Fibroblast of skin of left biceps (primary cell): ENCODE measurements around the gene RBM7.

Experiments
- DNase-seq, 2 experiments: peaks; one replicate each; pipeline ENCODE4 v3.0.0-alpha.2; 2013; ENCODE audit warnings: low read depth in 2 of 2

The RBM7 gene

DNA sequence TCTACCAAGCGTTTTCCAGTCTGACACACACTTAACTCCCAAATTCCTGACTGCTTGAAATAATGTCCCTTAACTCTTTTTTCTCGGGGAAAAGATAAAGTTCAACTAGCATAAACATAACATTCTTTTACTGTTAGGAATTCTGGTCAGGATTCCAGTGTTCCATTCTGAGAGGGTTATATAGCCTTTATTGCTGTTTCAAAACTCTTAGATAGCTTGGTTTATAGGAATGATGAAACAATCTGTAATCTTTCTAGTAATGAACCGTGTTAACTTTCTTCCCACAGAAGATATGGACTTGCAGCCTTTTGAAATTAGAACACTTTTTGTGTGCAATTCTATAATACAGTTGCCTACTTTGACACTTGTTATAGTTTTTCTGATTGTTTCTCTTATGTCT lies 47.4 kb downstream of the RBM7 start:
- peak; percentile 74 to 77 for DNase-seq

DNA sequence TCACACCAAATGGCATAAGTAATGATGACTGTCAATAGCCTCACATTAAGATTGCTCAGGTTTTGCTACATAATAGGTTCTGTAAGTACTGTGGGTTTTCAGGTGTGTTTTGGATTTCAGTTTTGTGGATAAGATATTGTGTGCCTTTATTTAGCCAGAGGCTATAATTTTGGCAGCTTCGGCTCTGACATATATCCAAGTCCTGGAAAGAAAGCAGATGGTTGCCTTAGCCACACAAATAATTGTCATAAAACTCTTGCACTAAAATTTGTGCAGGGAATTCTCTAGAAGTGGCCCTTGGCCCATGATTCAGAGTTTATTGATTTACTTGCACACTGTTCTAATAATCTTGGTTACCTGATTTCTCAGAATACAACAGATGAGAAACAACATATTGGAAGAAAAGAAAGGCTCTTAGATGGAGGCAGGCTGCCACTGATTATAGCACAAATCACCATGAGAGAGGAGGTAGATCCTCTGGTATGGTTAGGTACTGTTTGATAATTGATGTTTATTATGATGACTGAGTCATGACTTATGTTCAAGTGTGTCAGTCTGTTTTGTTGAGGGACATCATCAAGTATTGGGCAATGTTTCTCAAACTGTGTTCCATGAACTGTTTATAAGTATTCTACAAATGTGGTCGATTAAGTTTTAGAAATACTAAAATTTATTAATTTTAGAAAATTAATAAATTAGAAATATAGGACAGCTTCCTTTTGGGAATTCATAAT lies 48.5 kb downstream of the RBM7 start:
- DNase-seq: no peak

DNA sequence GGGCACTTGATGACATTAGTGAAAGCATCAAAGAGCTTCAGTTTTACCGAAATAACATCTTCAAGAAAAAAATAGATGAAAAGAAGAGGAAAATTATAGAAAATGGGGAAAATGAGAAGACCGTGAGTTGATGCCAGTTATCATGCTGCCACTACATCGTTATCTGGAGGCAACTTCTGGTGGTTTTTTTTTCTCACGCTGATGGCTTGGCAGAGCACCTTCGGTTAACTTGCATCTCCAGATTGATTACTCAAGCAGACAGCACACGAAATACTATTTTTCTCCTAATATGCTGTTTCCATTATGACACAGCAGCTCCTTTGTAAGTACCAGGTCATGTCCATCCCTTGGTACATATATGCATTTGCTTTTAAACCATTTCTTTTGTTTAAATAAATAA lies 49.4 kb downstream of the RBM7 start:
- no peak for DNase-seq

DNA sequence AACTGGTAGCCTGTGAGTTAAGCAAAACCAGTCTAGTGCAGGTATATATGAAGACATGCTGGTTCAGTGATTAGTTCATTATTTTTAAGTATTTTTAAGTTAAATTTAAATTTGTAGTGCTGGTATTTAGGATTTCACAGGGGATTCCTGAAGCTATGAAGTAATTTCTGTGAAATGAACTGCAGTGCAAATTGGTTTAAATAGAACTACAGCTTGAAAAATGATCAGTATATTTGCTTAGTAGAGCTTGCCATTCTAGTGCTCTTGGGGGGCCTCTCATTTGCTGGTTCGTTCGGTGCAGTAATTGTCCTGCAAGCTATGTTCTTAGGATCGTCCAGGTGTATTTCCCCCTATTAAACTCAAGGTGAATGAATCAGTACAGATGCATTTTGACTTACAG lies 51.9 kb downstream of the RBM7 start:
- DNase-seq: no peak
